ENCODE measurements around the gene NHS.
"Not testable (repeated sequence)": the region's sequence is repeated elsewhere in the genome, so short reads cannot be mapped to it uniquely, and the experiment has no call there.

The NHS gene

GRCh38 chrX:17560385-17560784 is 185.4 kb downstream of the NHS start:
- in situ Hi-C loops (cut with MboI; ENCODE audit: low pct_unique_long_range_greater_than_20kb, low sequenced_read_pairs): no loop called here

GRCh38 chrX:17563076-17563475 is 188.1 kb downstream of the NHS start:
- in situ Hi-C loops (cut with MboI; ENCODE audit: low pct_unique_long_range_greater_than_20kb, low sequenced_read_pairs): no loop called here
- no peak for DNase-seq

More at GRCh38 chrX:17560385-17560784, 185.4 kb downstream of the NHS start:
- DNase-seq: no peak

GRCh38 chrX:17563515-17563914 is 188.5 kb downstream of the NHS start:
- peak; percentile 5 for DNase-seq
- in situ Hi-C loops (cut with MboI; ENCODE audit: low pct_unique_long_range_greater_than_20kb, low sequenced_read_pairs): no loop called here

GRCh38 chrX:17564689-17565409 is 189.8 kb downstream of the NHS start:
- in situ Hi-C loops (cut with MboI; ENCODE audit: low pct_unique_long_range_greater_than_20kb, low sequenced_read_pairs): no loop called here
- DNase-seq: no peak

- in situ Hi-C loops (cut with MboI; ENCODE audit: low pct_unique_long_range_greater_than_20kb, low sequenced_read_pairs): no loop called here
Observed at GRCh38 chrX:17566740-17567139, 191.7 kb downstream of the NHS start.

GRCh38 chrX:17567187-17567586 is 192.2 kb downstream of the NHS start:
- in situ Hi-C loops (cut with MboI; ENCODE audit: low pct_unique_long_range_greater_than_20kb, low sequenced_read_pairs): no loop called here
- DNase-seq: no peak

More at GRCh38 chrX:17566740-17567139, 191.7 kb downstream of the NHS start:
- no peak for DNase-seq

- in situ Hi-C loops (cut with MboI; ENCODE audit: low pct_unique_long_range_greater_than_20kb, low sequenced_read_pairs): no loop called here
- DNase-seq: no peak
Observed at GRCh38 chrX:17567821-17568220, 192.8 kb downstream of the NHS start.

GRCh38 chrX:17568804-17569203 is 193.8 kb downstream of the NHS start:
- DNase-seq; in situ Hi-C loops (cut with MboI; ENCODE audit: low pct_unique_long_range_greater_than_20kb, low sequenced_read_pairs): not testable (repeated sequence)

- in situ Hi-C loops (cut with MboI; ENCODE audit: low pct_unique_long_range_greater_than_20kb, low sequenced_read_pairs): loop anchor here (25.0 kb wide), 1 partner anchor 342 kb away; no protein-coding TSS in a partner anchor
- no peak for DNase-seq
Observed at GRCh38 chrX:17579026-17579425, 204.0 kb downstream of the NHS start.

- no peak for DNase-seq
- in situ Hi-C loops (cut with MboI; ENCODE audit: low pct_unique_long_range_greater_than_20kb, low sequenced_read_pairs): loop anchor here (25.0 kb wide), 1 partner anchor 343 kb away; no protein-coding TSS in a partner anchor
Observed at GRCh38 chrX:17580539-17581152, 205.6 kb downstream of the NHS start.

GRCh38 chrX:17581641-17582040 is 206.6 kb downstream of the NHS start:
- in situ Hi-C loops (cut with MboI; ENCODE audit: low pct_unique_long_range_greater_than_20kb, low sequenced_read_pairs): loop anchor here (25.0 kb wide), 1 partner anchor 344 kb away; no protein-coding TSS in a partner anchor
- no peak for DNase-seq

GRCh38 chrX:17584248-17584681 is 209.3 kb downstream of the NHS start:
- no peak for DNase-seq
- in situ Hi-C loops (cut with MboI; ENCODE audit: low pct_unique_long_range_greater_than_20kb, low sequenced_read_pairs): loop anchor here (25.0 kb wide), 1 partner anchor 347 kb away; no protein-coding TSS in a partner anchor

- no peak for DNase-seq
- in situ Hi-C loops (cut with MboI; ENCODE audit: low pct_unique_long_range_greater_than_20kb, low sequenced_read_pairs): loop anchor here (25.0 kb wide), 1 partner anchor 348 kb away; no protein-coding TSS in a partner anchor
Observed at GRCh38 chrX:17585006-17585405, 210.0 kb downstream of the NHS start.

- DNase-seq: no peak
- in situ Hi-C loops (cut with MboI; ENCODE audit: low pct_unique_long_range_greater_than_20kb, low sequenced_read_pairs): loop anchor here (25.0 kb wide), 1 partner anchor 350 kb away; no protein-coding TSS in a partner anchor
Observed at GRCh38 chrX:17587366-17587765, 212.4 kb downstream of the NHS start.

GRCh38 chrX:17588303-17588702 is 213.3 kb downstream of the NHS start:
- DNase-seq: no peak
- in situ Hi-C loops (cut with MboI; ENCODE audit: low pct_unique_long_range_greater_than_20kb, low sequenced_read_pairs): loop anchor here (25.0 kb wide), 1 partner anchor 351 kb away; no protein-coding TSS in a partner anchor

GRCh38 chrX:17590892-17591740 is 216.1 kb downstream of the NHS start:
- in situ Hi-C loops (cut with MboI; ENCODE audit: low pct_unique_long_range_greater_than_20kb, low sequenced_read_pairs): loop anchor here (25.0 kb wide), 1 partner anchor 354 kb away; no protein-coding TSS in a partner anchor
- DNase-seq: peak; percentile 72

GRCh38 chrX:17591741-17592110 is 216.7 kb downstream of the NHS start:
- DNase-seq: no peak
- in situ Hi-C loops (cut with MboI; ENCODE audit: low pct_unique_long_range_greater_than_20kb, low sequenced_read_pairs): loop anchor here (25.0 kb wide), 1 partner anchor 354 kb away; no protein-coding TSS in a partner anchor

- no peak for DNase-seq
- in situ Hi-C loops (cut with MboI; ENCODE audit: low pct_unique_long_range_greater_than_20kb, low sequenced_read_pairs): loop anchor here (25.0 kb wide), 1 partner anchor 355 kb away; no protein-coding TSS in a partner anchor
Observed at GRCh38 chrX:17592117-17592516, 217.1 kb downstream of the NHS start.

- in situ Hi-C loops (cut with MboI; ENCODE audit: low pct_unique_long_range_greater_than_20kb, low sequenced_read_pairs): loop anchor here (25.0 kb wide), 1 partner anchor 357 kb away; no protein-coding TSS in a partner anchor
- no peak for DNase-seq
Observed at GRCh38 chrX:17594693-17595092, 219.7 kb downstream of the NHS start.

Measured in KBM-7 (cell line).